Uterus (tissue), 4 donors: ENCODE measurements around the gene CCM2. TPM values are rescaled to one million over a fixed set of nuclear protein-coding genes. Genes with fewer than 3 reads are reported as not detected.

Source experiments
- DNase-seq, 2 donors: peaks; one replicate each; pipeline ENCODE4 v3.0.0-alpha.2; 2019 to 2020
- H3K27ac ChIP-seq, 2 donors: fragments of 200-600 bp; sonication (generic); 1 replicate in 1 of 2; 2 replicates in 1 of 2; pipeline ENCODE4 v1.5.1; 2016 to 2018
- H3K27me3 ChIP-seq, 2 donors: fragments of 200-600 bp; sonication (generic); one replicate each; pipeline ENCODE4 v1.5.1; 2018 to 2019; ENCODE audit warnings: control low read depth in 1 of 2
- H3K36me3 ChIP-seq, 2 donors: fragments of 200-600 bp; sonication (generic); one replicate each; pipeline ENCODE4 v1.5.1; 2019; ENCODE audit warnings: control low read depth in 1 of 2
- H3K4me1 ChIP-seq, 2 donors: fragments of 200-600 bp; sonication (generic); one replicate each; pipeline ENCODE4 v1.5.1; 2018 to 2019; ENCODE audit warnings: control low read depth in 1 of 2
- H3K4me3 ChIP-seq, 2 donors: fragments of 200-600 bp; sonication (generic); 1 replicate in 1 of 2; 2 replicates in 1 of 2; pipeline ENCODE4 v1.5.1; 2018 to 2019; ENCODE audit warnings: mild to moderate bottlenecking in 1 of 2
- H3K9me3 ChIP-seq, 2 donors: fragments of 200-600 bp; sonication (generic); one replicate each; pipeline ENCODE4 v1.5.1; 2019; ENCODE audit warnings: control low read depth in 1 of 2
- POLR2A ChIP-seq, 2 donors: fragments of 450-650 bp; IDR thresholded peaks; one replicate each; pipeline ENCODE4 v1.6.1; 2016; ENCODE audit warnings: antibody characterized with exemption in 2 of 2, mild to moderate bottlenecking in 1 of 2, moderate library complexity in 1 of 2
- intact Hi-C: fragments of 100-400 bp; cut with DNase I; formaldehyde crosslinking; loops from one replicate; pipeline ENCODE4 v1.15.1; 2023; ENCODE audit warnings: low total_unique reads
- total RNA-seq, 4 donors: library from RNA; depleted of rRNA in 3 of 4; stranded (reverse); fragments of >200 nt in 3 of 4; gene quantifications; one replicate each; pipeline versions ENCODE4 v1.1.0 to v1.2.4, GENCODE V29; 2014 to 2023
- TF ChIP-seq, protein P1 (sequence below), 4 experiments: fragments of 200-600 bp in 2 of 4; fragments of 450-650 bp in 2 of 4; sonication (generic) in 2 of 4; IDR thresholded peaks; one replicate each; pipeline ENCODE4 v1.5.1; 2016 to 2019; ENCODE audit warnings: antibody characterized with exemption in 4 of 4, mild to moderate bottlenecking in 2 of 4, moderate library complexity in 1 of 4
- donor health status: DM: yes; HTN: yes; CAD: no.

Gene CCM2
- total RNA-seq, 4 donors from 2014 or later, result 7.6 to 70.2 (median 33.6) TPM

DNA sequence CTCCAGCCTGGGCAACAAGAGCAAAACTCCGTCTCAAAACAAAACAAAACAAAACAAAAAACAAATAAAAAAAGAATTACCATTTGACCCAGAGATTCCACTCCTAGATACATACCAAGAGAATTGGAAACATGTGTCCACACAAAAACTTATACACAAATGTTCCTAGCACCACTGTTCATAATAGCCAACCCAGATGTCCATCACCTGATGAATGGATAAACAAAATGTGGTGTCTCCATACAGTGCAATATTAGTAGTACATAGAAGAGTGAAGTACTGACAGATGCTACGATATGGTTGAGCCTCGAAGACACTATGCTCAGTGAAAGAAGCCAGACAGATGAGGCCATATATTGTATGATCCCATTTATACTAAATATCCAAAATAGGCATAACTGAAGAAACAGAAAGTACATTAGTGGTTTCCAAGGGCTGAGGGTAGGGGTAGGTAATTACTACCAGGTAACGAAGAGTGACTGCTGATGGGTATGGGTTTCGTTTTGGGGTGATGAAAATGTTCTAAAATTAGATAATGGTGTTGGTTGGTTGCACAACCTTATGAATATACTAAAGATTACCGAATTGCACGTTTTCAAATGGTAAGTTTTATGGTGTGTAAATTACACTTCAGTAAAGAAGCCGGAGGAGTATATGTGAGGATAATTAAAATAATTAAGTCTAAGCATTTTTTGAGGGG is 41.2 kb upstream of the CCM2 start:
- H3K4me3 ChIP-seq, result no peak overlapping the region
- no peak for DNase-seq
- no peaks in the 10 kb centered on the region for H3K9me3 ChIP-seq
- intact Hi-C loops, result no loop called here
- H3K27ac ChIP-seq, result no peak overlapping the region
- peaks cover 0 to 10% of the 10 kb centered on the region in 2 donors for H3K4me1 ChIP-seq
- TF ChIP-seq, protein P1, sequence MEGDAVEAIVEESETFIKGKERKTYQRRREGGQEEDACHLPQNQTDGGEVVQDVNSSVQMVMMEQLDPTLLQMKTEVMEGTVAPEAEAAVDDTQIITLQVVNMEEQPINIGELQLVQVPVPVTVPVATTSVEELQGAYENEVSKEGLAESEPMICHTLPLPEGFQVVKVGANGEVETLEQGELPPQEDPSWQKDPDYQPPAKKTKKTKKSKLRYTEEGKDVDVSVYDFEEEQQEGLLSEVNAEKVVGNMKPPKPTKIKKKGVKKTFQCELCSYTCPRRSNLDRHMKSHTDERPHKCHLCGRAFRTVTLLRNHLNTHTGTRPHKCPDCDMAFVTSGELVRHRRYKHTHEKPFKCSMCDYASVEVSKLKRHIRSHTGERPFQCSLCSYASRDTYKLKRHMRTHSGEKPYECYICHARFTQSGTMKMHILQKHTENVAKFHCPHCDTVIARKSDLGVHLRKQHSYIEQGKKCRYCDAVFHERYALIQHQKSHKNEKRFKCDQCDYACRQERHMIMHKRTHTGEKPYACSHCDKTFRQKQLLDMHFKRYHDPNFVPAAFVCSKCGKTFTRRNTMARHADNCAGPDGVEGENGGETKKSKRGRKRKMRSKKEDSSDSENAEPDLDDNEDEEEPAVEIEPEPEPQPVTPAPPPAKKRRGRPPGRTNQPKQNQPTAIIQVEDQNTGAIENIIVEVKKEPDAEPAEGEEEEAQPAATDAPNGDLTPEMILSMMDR (IDR thresholded peaks at IDR 0.05), result no peak
- TF ChIP-seq POLR2A (IDR thresholded peaks at IDR 0.05), result no peak
- H3K27me3 ChIP-seq, result peaks cover 0 to 4% of the 10 kb centered on the region in 2 donors
- H3K36me3 ChIP-seq, result no peaks in the 10 kb centered on the region

DNA sequence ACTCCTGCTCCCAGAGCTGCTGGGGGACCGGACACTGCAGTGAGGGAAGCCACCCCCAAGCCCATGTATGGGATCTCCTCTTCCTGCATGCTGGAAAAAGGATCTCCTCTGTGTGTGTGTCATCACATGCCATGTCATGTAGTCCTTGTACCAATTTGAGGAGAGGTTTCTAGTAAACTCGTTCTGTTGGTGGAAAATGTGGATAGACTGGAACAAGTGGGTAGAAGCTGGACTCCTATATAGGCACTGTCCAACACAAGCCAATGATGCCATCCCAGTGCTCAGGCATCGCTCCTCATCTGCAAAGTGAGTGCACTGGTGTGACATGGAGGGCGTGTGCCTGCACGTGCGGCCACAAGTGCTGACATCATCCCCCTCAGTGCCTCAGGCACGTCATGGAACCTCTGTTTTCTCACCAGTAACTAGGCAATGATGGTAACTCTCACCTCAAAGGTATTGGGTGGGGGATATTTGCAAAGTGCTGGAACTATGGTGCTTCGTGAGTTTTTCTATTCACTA is 40.5 kb upstream of the CCM2 start:
- TF ChIP-seq POLR2A (IDR thresholded peaks at IDR 0.05), result no peak
- TF ChIP-seq, protein P1 (IDR thresholded peaks at IDR 0.05), result no peak
- H3K36me3 ChIP-seq, result no peaks in the 10 kb centered on the region
- no peak overlapping the region for H3K4me3 ChIP-seq
- no peaks in the 10 kb centered on the region for H3K9me3 ChIP-seq
- peaks cover 0 to 10% of the 10 kb centered on the region in 2 donors for H3K4me1 ChIP-seq
- intact Hi-C loops, result no loop called here
- H3K27me3 ChIP-seq, result peaks cover 0 to 4% of the 10 kb centered on the region in 2 donors
- no peak overlapping the region for H3K27ac ChIP-seq
- DNase-seq, result no peak

DNA sequence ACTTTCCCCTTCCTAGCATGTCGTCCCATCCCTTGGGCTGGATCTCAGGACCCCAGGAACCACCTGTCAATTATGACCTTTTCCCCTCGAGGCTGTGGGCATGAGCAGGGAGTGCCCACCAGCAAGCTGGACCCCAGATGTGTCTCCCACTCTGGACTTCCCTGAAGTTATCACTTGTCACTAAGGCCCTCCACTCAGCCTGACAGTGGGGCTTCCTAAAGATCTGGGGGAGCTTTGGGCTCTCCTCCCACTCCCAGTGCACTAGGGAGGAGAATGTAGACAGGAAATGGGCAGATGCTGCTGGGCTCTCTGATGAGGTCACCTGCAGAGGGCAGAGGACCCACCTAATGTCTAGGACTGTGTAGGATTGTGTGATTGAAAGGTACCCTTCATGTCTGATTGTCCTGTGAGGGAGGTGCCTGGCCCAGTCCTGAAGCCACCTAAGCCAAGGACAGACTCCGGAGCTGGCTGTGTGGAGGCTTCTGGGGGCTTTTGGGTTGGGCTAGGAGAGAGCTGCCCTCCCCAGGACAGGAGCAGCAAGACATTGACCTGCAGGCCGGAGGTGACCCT is 39.9 kb upstream of the CCM2 start:
- Histone ChIP-seq H3K36me3 (no peaks in the 10 kb centered on the region), H3K27me3 (peaks cover 0 to 4% of the 10 kb centered on the region in 2 donors), H3K9me3 (no peaks in the 10 kb centered on the region), H3K27ac (no peak overlapping the region), H3K4me1 (peaks cover 0 to 10% of the 10 kb centered on the region in 2 donors), H3K4me3 (no peak overlapping the region)
- intact Hi-C loops, result no loop called here
- DNase-seq, result no peak
- TF ChIP-seq POLR2A (IDR thresholded peaks at IDR 0.05), result no peak
- TF ChIP-seq, protein P1 (IDR thresholded peaks at IDR 0.05), result no peak

DNA sequence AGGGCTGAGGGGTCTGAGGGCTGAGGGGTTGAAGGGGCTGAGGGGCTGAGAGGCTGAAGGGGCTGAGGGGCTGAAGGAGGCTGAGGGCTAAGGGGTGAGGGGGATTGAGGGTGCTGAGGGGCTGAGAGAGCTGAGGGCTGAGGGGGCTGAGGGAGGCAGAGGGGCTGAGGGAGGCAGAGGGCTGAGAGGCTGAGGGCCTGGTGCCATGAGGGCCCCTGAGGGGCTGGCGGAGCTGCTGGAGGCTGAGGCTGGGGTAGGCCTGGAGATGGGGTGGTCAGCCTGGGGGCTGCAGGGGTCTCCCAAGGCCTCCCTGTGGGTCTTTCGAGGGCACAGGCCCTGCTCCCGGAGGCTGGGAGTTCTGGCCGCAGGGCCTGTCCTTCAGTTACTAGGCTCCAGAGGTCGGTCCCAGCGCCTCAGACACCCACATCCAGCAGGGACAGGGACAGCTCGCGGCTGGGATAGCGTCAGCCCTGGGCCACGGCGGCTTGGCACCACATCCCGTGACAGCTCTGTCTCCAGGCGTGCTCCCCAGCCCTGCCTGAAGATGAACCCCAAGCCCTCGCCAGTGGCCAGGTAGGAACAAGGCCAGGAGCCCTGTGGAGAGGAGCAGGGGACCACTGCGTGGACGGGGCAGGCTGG is 38.0 kb upstream of the CCM2 start:
- peak overlapping the region; percentile 29 to 37 for H3K4me3 ChIP-seq
- H3K4me1 ChIP-seq, result peaks cover 0 to 10% of the 10 kb centered on the region in 2 donors
- TF ChIP-seq, protein P1 (IDR thresholded peaks at IDR 0.05), result no peak
- no peak for TF ChIP-seq POLR2A (IDR thresholded peaks at IDR 0.05)
- no peak for DNase-seq
- intact Hi-C loops, result no loop called here
- no peak overlapping the region for H3K27ac ChIP-seq
- no peaks in the 10 kb centered on the region for H3K9me3 ChIP-seq
- H3K27me3 ChIP-seq, result peaks cover 0 to 4% of the 10 kb centered on the region in 2 donors
- H3K36me3 ChIP-seq, result no peaks in the 10 kb centered on the region
